GM18951 (cell line): ENCODE data around the gene A4GALT.
"Not testable (repeated sequence)": the region's sequence is repeated elsewhere in the genome, so short reads cannot be mapped to it uniquely, and the experiment has no call there.

Source experiments
- POLR2A ChIP-seq: IDR thresholded peaks from 4 replicates; pipeline ENCODE4 v1.6.1; 2011; ENCODE audit warnings: mild to moderate bottlenecking; ENCODE audit not compliant: insufficient read length, insufficient read depth; ENCODE audit errors: extremely low read depth
- in situ Hi-C: fragments of 300-500 bp; cut with MboI; formaldehyde crosslinking; loops from one replicate; pipeline ENCODE4 v1.12.0; 2022; ENCODE audit warnings: low sequenced_read_pairs, mixed read lengths, inconsistent platforms; ENCODE audit not compliant: unreplicated experiment

A4GALT gene

DNA sequence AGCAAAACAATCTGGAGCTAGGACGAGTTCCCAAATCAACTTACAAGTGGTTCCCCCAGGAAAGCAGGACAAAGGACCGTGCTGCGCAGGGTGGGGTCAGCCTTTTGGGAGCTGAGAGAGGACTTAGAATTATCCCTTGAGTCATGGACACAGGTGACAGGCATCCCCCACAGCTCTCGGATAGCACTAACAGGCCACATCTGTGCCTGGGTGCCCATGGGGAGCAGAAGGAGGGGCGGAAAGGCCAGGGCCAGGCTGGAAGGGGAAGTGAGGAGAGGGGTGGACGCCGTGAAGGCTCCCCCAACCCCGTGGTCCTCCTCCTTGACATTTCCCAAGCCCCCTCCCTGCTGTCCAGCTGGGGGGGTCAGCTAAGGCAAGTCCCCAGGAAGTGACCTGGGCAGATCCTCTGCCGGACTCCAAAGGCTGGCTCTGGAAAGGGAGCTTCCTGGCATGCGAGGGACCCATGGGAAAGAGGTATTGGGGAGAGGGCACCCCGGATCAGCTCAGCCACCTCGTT, 31.6 kb upstream of the A4GALT start:
- in situ Hi-C loops, result no loop called here
- TF ChIP-seq POLR2A, result no peak

DNA sequence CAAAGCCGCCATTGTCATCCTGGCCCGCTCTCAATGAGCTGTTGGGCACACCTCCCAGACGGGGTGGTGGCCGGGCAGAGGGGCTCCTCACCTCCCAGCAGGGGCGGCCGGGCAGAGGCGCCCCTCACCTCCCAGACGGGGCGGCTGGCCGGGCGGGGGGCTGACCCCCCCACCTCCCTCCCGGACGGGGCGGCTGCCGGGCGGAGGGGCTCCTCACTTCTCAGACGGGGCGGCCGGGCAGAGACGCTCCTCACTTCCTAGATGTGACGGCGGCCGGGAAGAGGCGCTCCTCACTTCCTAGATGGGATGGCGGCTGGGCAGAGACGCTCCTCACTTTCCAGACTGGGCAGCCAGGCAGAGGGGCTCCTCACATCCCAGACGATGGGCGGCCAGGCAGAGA, 29.8 kb upstream of the A4GALT start:
- in situ Hi-C loops, result not testable (repeated sequence)

DNA sequence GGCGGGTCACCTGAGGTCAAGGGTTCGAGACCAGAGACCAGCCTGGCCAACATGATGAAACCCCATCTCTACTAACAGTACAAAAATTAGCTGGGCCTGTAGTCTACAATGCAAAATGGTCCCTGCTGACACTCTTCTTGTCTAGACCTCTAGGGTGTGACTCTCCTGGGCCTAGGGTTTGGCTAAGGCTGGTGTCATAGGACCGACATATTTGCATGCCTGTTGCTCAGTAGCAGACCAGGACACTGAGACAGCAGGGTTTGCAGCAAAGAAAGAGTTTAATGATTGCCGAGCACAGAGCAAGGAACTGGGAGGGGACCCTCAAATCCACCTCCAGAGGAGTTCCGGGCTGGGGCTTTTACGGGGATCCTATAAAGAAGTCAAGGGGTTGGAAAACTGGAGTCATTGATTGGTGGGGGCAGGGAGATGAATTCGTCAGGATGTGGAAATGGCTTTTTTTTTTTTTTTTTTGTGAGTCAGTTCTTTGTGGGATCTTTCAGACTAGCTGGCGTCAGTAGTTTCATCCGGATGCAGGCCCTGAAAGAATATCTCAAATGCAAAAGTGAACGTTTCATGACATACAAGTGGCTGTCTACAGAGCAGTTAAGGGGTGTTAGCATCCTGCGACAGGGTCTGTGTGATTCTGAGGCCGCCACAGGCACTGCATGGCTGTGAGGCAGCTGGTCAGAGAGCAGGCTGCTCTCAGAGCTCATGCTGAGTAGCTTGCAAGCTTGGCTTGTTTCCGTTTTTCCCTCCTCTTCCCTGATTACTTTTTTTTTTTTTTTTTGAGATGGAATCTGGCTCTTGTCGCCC, 27.2 kb upstream of the A4GALT start:
- in situ Hi-C loops, result no loop called here
- no peak for TF ChIP-seq POLR2A

DNA sequence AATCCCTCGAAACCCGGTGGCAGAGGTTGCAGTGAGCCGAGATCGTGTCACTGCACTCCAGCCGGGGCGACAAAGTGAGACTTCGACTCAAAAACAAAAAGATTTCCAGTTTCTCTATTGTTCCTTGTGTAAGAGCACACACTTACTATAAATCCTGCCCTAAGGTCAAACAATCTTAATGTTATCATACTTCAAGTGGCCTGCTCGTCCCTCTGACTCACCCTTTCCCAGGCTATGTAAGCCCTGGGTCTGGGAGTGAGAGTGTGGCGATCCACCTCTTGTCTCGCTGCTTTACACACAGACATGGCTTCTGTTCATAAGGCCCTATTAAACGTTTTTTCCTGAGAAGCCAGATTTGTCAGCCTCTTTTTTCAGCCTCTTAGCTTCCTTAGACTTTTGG, 24.4 kb upstream of the A4GALT start:
- no peak for TF ChIP-seq POLR2A
- in situ Hi-C loops, result no loop called here

DNA sequence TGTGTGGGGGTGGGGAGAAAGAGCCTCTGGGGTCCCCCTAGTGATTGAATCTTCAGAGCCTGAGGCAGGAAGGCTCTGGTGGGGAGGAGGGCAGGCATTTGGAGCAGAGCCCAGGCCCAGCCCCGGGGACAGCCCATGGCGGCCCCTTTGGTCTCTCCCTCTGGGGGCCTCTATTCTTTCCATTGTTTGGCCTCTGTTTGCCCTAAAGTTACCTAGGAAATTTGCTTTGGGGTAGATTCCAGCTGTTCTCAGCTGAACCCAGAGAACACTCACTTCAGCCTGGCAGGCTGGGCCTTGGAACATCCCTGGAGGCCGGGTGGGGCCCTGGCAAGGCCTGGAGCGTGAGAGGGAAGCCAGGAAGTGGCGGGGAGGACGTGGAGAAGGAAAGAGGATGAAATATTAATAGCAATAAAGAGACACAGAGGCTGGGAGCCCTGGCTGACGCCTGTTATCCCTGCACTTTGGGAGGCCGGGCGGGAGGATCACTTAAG, 22.9 kb upstream of the A4GALT start:
- TF ChIP-seq POLR2A, result no peak
- in situ Hi-C loops, result no loop called here

DNA sequence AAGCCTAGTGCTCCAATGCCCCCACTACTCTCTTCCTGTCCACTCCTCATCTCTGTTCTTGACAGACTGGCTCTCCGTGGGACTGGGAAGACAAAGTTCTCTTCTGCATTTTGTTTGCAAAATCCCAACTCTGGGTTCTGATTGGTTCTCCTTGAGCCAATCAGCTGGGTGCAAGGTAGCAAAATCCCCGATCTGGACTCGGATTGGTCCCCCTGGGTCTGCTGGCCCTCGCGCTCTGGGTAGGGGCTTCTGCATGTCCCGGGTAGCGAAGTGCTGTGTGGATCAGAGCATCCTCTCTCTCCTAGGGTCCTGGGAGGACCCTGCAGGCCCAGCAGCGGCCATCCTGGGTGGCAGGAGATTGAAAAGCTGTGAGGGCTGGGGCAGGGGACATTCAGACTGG, 22.3 kb upstream of the A4GALT start:
- in situ Hi-C loops, result no loop called here

DNA sequence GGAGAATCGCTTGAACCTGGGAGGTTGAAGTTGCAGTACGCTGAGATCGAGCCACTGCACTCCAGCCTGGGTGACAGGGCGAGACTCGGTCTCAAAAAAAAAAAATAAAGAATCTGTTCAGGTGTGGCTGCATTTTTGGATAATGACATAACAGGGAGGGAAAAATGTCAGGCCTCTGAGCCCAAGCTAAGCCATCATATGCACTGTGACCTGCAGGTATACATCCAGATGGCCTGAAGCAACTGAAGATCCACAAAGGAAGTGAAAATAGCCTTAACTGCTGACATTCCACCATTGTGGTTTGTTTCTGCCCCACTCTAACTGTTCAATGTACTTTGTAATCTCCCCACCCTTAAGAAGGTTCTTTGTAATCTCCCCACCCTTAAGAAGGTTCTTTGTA, 19.6 kb upstream of the A4GALT start:
- in situ Hi-C loops, result not testable (repeated sequence)

More for the DNA sequence above, 22.3 kb upstream of the A4GALT start:
- TF ChIP-seq POLR2A, result no peak

DNA sequence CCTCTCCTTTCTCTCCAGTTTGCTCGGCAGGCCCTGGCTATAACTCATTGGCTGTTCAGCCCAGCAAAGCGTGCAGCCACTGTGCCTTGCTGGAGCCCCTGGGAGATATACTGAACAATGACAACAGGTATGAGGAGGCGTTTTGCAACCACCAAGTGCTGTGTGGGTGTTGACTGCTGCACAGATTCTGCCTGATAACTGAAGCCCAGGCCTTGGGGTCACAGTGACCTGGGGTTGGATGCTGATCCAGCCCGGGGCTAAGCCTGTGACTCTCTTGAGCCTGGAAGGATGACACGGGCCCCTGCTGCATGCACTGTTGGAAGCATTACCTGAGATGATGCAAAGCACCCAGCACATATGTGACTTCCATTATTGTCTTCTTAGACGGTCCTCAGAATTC, 13.7 kb upstream of the A4GALT start:
- TF ChIP-seq POLR2A, result no peak
- in situ Hi-C loops, result no loop called here

DNA sequence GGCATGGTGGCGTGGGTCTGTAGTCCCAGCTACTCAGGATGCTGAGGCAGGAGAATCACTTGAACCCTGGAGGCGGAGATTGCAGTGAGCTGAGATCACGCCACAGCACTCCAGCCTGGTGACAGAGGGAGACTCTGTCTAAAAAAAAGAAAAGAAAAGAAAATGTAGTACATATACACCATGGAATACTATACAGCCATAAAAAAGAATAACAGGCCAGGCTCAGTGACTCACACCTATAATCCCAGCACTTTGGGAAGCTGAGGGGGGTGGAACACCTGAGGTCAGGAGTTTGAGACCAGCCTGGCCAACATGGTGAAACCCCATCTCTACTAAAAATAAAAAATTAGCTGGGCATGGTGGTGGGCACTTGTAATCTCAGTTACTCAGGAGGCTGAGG, 12.7 kb upstream of the A4GALT start:
- in situ Hi-C loops, result not testable (repeated sequence)

DNA sequence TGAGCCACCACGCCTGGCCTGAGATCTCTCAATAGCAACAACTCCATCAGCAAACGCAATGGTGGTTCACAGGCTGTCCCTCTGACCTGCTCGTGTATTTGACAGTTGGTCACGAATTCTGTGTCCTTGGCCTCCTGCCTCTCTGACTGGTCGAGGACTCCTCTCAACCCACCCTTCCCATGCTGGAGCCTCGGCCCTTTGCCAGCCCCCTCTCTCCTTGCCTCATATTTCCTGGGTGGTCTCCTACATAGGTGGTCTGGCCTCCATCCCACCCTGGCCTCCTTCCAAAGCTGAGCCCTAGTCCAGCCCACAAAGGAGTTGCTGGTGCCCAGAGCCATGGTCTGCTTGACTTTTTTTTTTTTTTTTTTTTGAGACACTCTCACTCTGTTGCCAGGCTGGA, 11.4 kb upstream of the A4GALT start:
- in situ Hi-C loops, result no loop called here
- TF ChIP-seq POLR2A, result no peak

DNA sequence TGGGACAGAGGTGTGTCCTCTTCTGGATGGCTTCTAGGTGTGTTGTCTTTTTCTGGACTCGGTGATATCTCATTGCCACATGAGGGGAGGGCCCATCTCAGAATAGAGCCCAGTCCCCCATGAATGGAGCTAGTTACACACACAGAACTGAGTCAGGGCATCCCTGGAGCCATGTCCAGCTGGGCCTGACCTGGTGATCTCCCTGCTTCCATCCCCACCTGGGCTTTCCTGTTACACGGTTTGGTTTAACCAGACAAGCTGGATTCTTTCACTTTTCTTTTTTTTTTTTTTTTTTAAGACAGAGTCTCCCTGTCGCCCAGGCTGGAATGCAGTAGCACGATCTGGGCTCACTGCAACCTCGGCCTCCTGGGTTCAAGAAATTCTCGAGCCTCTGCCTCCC, 6.1 kb upstream of the A4GALT start:
- in situ Hi-C loops, result no loop called here
- TF ChIP-seq POLR2A, result no peak

DNA sequence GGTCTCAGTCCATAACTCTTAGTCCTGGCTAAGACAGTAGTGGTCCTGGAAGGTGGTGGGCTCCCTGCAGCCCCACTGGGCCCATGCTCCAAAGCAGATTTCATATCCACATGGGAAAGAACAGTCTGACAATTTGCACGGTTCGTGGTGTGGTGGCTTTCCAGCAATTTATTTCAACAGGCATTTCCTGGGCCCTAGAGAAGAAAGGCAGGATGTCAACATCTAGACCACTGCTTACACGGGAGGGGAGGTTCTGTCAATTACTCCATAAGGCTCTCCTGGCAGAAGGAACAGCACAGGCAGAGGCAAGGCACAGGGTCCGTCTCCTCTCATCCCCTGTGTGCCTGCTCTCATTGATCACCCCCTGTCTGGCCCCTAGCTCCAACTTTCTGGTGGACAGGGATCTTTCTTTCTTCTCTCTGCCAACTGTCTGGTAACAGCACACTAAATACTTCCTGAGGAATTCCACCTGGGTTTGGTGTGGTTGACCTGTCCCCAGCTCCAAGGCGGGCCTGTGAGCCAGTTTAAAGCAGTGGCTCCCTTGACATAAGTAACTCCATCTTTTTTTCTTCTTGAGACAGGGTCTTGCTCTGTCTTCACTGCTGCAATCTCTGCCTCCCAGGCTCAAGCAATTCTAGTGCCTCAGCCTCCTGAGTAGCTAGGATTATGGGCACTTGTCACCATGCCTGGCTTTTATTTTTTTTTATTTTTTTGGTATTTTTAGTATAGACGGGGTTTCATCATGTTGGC, 5.1 kb upstream of the A4GALT start:
- no peak for TF ChIP-seq POLR2A
- in situ Hi-C loops, result no loop called here

DNA sequence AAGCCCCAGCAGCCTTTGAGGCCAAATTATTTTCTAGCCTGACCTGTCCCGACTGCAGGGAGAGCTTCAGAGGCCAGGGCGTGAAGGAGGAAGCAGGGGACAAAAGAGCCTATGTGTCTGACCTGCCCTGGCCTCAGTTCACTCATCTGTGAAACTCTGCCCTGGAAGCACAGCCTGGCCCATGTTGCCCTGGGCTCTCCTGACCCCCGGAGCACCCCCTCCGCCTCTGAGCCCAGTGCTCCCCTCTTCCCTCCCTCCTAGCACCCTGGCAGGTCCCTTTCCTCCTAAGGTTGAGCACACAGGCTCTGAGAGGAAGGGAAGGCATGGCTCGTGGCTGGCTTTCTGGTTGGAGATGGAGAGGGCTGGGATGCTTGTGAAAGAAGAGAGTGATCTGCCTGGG, 3.4 kb upstream of the A4GALT start:
- no peak for TF ChIP-seq POLR2A
- in situ Hi-C loops, result no loop called here

DNA sequence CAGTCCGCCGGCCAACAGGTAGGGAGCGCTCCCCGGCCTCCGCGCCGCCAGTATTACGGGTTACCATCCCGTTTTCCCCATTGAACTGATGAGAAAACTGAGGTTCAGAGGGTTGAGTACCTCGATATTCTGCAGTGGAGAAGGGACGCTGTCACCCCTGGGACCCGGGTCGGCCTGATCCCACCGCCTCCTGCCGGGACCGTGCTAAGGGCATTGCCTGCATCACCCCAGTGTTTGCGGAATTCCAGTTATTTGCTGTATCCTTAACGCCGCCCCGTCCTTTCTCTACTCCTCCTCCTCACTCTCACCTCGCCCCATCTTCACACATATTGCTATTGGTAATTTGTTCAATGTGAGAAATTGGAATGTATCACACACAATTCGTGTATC, 370 bp upstream of the A4GALT start:
- in situ Hi-C loops, result no loop called here
- no peak for TF ChIP-seq POLR2A

DNA sequence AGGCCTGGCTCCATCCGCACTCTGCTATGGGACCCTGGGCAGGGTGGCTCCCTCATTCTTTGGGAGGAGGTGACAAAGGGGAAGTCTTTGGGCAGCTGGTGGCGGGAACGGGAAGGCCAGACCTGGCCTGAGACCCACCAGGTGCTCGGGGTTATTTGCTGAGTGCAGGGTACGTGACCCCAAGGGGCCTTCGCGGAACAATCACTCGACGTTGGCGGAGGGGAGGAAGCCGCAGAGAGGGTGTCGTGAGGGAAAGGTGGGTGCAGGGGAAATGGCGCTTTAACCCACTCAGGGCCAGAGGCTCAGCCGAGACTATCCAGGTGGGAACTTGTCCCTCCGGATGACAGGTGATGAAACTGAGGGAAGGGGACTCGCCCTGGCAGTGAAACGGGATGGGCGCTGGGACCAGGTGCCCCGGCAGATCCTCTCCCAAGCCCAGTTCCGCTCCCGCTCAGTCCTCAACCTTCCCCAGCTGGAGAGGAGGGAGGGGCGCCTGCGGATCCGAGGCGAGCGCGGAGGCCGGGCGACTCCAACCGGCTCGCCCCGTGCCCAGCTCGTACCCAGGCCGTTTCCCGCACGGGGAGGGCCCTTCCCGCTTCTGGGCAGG, 911 bp downstream of the A4GALT start:
- peak; percentile 26 for TF ChIP-seq POLR2A
- in situ Hi-C loops, result no loop called here
